GM21381 (cell line): Measurements from ENCODE around the gene ZNF117.
"Not testable (repeated sequence)": the region's sequence is repeated elsewhere in the genome, so short reads cannot be mapped to it uniquely, and the experiment has no call there.

Source experiments
- ATAC-seq: cut with Tn5 transposase; IDR thresholded peaks from one replicate; pipeline ENCODE4 v1.9.1; 2021; ENCODE audit warnings: mild to moderate bottlenecking, moderate library complexity; ENCODE audit not compliant: unreplicated experiment

The ZNF117 gene

GRCh38 chr7:64997164-64997908, 6.5 kb upstream of the ZNF117 start:
- ATAC-seq: no peak

GRCh38 chr7:64996305-64996704, 5.5 kb upstream of the ZNF117 start:
- no peak for ATAC-seq

GRCh38 chr7:64993901-64994300, 3.1 kb upstream of the ZNF117 start:
- no peak for ATAC-seq

GRCh38 chr7:64992971-64993370, 2.1 kb upstream of the ZNF117 start:
- no peak for ATAC-seq

- no peak for ATAC-seq
Measured at GRCh38 chr7:64990216-64990615, 620 bp downstream of the ZNF117 start.

DNA sequence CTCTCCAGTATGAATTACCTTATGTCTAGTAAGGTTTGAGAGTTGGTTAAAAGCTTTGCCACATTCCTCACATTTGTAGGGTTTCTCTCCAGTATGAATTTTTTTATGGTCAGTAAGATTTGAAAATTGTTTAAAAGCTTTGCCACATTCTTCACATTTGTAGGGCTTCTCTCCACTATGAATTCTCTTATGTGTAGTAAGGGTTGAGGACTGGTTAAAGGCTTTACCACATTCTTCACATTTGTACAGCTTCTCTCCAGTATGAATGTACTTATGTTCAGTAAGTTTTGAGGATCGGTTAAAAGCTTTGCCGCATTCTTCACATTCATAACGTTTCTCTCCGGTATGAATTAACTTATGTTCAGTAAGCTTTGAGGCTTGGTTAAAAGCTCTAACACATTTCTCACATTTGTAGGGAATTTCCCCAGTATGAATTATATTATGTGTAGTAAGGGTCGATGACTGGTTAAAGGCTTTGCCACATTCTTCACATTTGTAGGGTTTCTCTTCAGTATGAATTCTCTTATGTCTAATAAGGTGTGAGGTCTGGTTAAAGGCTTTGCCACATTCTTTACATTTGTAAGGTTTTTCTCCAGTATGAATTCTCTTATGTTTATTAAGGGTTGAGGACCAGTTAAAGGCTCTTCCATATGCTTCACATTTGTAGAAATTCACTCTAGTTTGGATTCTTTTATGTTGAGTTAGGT, 12.2 kb downstream of the ZNF117 start:
- ATAC-seq: no peak

- ATAC-seq: no peak
Measured at GRCh38 chr7:64965594-64965993, 25.2 kb downstream of the ZNF117 start.

DNA sequence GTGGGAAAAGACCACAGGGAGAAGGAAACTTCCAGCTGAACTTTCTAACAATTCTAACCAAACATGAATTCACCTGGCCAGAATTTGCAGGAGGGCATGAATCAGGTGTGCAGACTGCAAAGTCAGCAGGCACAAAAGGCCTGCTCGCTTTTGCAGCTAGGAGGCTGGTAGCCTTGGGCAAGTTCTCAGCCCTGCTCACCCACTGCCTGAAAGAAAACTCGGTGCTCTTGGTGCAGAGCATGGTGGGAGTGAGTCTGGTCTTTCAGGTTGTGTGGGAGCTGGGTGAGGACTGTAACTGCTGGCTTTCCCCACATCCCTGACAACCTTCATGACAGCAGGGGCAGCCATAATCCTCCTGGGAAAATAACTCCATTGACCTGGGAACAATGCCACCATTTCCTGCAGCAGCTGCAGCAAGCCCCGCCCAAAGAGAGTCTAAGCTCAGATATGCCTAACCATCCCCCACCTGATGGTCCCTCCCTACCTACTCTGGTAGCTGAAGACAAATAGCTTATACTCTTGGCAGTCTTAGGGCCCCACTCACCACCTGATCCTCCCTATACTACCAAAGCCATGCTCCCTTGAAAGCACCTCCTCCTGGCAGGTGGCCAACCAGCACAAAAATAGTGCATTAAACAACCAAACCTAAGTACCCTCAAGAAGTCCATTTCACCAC, 31.6 kb downstream of the ZNF117 start:
- ATAC-seq: no peak

GRCh38 chr7:64951250-64951848, 39.5 kb downstream of the ZNF117 start:
- ATAC-seq: no peak

DNA sequence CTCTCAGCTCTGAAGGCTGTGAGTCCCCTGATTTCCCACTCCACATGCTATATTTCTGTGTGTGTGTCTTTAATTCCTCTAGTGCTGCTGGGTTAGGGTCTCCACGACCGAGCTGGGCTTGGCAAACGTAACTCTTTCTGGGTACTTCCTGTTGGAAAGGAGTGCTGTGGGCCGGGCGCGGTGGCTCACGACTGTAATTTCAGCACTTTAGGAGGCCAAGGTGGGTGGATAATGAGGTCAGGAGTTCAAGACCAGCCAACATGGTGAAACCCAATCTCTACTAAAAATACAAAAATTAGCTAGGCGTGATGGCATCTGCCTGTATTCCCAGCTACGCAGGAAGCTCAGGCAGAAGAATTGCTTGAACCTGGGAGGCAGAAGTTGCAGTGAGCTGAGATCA, 40.2 kb downstream of the ZNF117 start:
- ATAC-seq: not testable (repeated sequence)

- not testable (repeated sequence) for ATAC-seq
Measured at GRCh38 chr7:64948774-64949173, 42.1 kb downstream of the ZNF117 start.

DNA sequence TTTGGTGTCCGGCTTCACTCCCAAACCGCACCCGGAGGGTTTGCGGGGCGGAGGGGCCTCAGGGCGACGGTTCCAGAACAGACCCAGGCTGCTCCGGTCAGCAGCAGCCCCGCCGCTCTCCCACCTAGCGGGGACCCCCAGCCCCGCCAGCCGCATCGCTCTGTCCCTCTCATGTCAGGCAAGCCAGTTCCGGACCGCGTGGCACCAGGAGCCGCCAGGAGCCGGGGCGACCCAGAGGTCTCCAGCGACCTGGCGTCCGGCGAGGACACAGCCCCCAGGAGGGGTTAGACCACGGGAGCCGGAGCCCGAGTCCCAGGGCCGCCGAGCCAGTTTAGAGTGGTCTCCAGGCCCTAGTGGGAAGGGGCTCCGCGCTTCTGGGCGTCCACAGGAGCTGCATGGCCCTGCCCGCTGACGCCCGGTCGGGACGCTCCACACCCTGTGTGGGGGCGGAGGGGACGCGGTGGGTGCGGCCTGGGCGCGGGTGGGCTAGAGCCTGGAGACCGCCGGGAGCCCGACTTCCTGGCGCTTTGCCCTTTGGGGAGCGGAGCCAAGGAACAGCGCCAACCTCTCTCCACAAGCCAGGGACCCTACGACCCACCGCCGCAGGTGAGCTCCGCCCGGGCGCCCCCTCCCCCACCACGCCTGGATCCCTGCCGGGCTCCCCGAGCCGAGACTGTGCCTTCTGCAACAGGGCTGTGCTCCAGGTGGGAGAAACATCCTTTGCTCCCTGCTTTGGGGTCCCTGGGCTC, 43.4 kb downstream of the ZNF117 start:
- no peak for ATAC-seq

DNA sequence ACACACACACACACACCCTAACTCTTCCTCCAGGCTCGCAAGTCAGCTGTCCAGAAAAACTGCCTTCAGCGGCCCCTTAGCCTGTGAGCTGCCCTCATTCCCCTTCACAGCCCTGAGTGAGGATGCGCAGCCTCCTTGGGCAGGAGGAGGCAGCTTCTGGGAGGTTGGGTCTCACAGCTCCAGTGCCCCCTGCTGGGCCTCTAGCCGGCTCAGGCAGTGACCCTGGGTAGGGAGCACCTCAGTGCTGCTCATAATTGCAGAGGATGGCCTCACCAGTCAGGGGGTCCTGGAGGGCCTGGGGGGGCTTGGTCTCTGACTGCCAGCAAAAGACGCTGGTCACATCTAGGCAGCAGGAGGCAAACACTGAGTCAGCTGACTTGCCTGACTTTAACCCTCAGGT, 44.1 kb downstream of the ZNF117 start:
- no peak for ATAC-seq

DNA sequence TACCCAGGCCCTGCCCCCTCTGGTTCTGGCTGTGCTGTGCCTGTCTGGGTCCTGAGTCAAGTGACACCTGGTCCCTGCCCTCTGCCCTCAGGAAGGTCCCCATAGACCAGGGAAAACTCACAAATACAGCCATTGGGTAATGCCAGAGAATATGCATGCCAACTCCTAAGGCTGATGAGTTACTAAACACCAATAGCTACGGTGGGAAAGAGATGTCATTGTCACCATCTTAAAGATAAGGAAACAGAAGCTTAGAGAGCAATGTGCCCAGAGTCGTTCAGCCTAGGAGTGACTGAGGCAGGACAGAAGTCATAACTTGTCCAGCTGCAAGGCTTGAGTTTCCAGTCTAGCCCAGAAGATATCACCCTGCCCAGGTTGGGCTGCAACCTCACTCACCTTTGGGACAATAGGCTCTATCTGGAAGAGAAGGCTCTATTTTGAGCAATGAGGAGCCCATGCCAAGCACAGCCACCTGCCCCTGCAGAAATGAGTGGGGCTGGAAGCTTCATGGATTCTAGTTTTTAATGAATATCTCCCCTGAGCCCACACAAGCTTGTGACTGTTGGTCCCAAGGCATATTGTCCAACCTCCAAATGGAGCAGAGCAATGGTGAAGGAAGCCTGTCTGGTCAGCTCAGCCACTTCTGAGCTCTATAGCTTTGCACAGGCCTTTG, 45.2 kb downstream of the ZNF117 start:
- no peak for ATAC-seq

DNA sequence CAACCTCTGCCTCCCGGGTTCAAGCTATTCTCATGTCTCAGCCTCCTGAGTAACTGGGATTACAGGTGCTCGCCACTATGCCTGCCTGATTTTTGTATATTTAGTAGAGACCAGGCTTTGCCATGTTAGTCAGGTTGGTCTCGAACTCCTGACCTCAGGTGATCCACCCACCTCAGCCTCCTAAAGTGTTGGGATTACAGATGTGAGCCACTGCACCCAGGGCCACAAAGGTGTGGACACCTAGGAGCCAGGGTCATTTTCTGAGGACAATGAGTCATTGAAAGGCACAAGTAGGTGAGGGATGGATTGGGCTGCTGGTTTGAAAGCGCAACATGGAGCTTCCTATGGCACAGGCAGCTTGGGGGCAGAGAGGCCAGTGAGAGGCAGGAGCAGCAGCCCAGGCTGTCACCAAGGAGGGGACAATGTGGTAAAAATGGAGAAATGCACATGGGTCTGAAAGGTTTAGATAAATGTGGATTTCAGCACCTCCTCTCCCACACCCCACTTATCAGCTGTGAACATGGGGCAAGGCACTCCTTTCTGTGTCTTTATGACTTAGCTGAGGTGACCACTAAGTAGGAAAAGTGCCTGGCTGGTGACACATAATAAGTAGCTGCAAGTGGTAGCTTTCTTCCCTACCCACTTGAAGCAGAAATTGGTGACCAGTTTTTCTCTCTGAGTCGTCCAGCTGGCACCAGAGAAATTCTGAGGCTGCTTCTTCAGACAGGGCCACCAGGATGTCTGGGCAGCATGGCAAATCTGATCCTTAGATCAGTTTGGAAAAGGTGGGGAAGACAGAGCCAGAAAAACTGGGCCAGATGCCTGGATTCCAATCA, 46.0 kb downstream of the ZNF117 start:
- not testable (repeated sequence) for ATAC-seq

DNA sequence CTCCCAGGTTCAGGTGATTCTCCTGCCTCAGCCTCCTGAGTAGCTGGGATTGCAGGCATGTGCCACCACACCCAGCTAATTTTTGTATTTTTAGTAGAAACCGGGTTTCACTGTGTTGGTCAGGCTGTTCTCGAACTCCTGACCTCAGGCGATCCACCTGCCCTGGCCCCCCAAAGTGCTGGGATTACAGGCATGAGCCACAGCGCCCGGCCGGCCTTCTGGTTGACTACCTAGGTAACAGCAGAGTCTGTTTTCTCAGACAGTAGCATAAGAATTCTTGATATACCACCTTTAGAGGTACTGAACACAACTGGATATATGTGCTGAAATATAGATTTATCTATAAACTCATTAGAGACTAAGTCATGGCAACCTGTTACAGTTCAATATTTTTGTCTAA, 50.8 kb downstream of the ZNF117 start:
- not testable (repeated sequence) for ATAC-seq

- no peak for ATAC-seq
Measured at GRCh38 chr7:64938540-64938939, 52.3 kb downstream of the ZNF117 start.

GRCh38 chr7:64934478-64934877, 56.4 kb downstream of the ZNF117 start:
- ATAC-seq: no peak
